Pons (tissue), 1 donor: ENCODE data around the gene ALG12.

Experiments used
- DNase-seq: peaks from one replicate; pipeline ENCODE4 v3.0.0-alpha.2; 2016; ENCODE audit warnings: low spot score

Gene ALG12

DNA sequence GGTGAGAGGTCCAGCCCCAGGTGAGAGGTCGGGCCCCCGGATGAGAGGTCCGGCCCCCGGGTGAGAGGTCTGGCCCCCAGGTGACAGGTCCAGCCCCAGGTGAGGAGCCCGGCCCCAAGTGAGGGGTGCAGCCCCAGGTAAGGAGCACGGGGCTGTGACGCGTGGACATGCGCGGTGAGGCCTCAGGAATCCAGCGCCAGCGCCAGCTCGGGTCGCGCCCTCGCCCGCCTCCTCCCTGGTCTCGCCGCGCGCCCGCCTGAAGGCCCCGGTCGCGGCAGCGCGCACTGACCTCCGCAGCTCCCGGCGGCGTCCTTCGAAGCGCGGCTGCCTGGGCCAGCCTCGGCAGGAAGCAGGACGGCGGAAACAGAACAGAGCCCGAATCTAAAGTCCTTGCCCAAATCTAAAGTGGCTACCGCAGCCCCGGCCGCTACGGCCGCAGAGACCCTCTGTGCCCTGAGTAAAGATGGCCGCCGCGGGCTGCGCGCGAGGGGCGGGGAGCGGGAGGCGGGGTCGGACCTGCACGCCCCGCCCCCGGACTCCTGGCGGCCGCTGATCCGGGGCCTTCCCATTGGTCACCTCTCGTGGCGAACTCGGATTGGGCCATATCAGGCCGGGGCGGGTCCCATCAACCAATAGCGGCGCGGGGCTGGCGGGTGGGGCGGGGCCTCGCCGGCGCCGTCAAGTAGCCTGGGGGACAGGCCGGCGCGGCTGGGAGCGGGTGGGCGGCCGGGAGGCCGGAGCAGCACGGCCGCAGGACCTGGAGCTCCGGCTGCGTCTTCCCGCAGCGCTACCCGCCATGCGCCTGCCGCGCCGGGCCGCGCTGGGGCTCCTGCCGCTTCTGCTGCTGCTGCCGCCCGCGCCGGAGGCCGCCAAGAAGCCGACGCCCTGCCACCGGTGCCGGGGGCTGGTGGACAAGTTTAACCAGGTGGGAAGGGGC lies at the start of gene ALG12, which contains the start of gene CRELD2:
Gene ALG12 (minus strand): TSS at position 465 of the 937 bp plus-strand sequence. CDS start 4,673 bp downstream, outside the sequence.
Gene CRELD2 (plus strand): TSS at position 661 of the 937 bp plus-strand sequence. CDS start 136 bp downstream, at position 797.
- peak; percentile 96 for DNase-seq

DNA sequence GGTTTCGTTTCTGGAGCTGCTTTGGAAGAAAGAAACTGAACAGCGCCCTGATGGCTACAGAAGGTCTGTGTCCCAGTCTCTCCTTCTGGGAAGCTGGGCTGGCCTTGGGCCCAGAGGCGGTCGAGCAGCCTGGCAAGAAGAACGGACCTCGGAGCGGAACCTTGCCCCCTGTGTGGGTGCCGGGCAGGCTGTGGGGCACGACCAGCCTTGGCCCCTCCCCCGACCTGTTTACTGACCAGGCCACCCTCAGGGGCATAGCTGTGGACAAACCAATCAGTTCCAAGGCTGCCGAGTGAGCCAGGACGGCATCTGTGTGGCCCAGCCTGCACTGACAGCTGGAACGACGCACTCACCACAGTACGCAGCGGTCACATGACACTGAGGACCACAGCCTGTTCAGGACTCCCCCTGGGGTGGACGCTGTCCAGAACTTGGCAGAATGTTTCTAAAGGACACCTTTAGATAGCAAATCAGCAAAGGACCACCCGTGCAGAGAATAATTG lies 49.5 kb upstream of the ALG12 start:
- peak; percentile 49 for DNase-seq

DNA sequence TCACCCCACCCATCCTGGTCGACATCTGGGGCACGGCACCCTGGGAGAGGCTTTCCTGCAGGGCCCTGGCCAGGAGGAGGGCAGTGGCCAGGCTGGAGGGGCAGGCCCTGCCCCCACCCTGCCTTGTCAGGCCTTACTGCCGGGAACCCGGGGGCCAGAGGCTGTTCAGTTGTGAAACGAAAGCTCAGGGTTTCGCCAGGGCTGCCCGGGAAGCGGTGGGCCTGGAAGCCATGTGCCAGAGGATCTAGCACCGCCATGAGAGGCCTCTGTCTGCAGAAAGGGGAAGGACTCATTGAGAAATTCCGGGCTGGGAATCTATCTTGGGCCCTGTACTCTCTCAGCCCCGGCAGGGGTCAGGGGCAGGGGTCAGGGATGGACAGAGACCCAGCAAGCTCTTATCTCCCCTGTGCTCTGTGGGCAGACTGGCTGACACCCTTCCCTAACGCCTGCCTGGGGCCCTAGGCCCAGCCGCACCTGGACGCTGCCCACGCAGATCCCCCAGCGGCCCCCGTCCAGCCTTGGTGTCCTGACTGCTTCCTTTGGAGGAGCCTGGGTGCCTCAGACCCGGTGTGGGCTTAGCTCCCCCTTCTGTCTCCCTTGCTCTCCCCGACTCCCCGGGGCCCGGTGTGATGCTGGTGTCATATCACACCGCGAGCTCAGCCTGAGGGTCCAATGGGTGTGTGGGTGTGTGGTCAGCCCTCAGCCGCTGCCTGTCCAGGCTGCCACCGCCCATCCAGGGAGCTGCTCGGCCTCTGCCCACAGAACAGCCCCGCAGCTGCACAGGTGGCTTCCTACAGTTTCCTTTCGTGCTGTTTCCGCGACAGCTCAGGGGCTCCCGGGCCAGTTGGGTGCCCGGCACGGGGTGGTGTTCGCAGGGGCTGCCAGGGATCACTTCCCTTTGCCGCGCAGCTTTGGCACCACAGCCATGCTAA lies 48.8 kb upstream of the ALG12 start:
- no peak for DNase-seq

DNA sequence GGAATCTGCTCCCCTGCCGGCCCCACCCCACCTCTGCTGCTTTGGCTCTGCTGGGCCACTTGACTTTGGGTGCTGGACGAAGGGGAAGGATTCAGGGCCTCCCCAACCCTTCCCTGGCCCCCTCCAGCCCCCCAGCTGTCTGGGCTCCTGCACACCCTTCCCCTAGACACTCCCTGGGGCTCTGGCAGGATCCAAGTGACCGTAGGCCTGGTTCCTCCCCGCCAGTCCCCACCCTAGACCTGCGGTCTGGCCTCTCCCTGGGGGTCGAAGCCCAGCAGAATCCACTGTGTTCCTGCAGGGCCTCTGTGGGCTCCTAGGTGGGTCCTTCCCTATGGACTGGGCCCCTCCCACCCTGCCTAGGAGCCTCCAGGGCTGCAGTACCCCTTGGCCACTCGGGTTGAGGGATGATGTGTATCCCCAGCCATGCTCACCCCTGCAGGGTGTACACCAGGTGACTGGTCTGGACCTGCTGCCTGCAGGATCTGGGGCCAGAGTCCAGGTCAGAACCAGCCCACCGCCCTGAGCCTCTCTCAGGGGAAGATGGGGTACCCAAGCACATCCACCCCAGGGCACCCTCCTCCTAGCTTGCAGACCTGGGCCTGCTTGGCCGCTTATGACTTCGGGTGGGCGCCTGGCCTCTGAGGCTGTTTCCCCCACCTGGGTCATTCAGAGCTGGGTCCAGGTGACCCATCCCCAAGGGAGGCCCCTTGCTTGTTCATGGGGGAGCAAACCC lies 48.0 kb upstream of the ALG12 start:
- DNase-seq = no peak

DNA sequence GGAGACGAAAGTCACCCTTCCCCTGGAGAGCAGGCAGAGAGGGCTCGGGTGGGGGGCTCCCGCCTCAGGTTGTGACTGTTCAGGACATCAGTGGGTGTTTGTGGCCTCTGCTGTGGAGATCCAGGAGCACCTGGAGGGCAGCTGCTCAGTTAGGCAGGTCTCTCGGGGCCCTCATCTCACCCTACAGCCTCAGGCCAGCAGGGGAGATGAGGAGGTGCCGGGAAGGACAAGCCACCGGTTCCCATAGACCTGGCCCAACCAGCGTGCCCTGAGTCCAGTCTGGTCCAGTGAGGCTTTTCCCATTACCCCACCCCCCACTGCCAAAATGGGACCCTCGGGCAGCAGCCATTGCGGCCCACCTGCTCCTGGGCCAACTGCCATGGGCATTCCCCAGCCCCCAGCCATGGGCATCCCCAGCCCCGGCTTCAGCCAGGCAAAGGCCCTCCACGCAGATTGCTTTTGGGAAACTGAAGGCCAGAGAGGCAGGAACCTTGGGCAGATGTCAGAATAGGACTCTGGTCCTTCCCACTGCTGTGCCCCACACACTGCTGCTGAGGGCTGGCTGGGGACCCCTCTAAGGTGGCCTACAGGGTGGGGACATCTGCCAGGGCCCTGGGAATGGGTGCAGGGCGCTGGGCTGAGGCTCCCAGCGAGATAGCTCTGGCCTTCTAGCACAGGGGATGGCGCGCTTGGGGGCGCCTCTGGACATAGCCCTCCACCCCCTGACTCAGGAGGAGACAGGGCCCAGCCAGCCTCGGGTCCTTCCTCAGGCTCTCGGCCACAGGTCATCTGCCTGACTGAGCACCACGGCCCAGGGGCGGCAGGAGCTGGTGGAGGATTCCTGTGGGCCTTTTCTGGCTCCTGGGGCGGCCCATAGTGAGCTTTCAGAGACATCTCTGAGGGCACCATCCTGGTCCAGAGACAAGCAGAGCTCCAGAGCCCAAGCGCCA lies 47.1 kb upstream of the ALG12 start:
- no peak for DNase-seq

DNA sequence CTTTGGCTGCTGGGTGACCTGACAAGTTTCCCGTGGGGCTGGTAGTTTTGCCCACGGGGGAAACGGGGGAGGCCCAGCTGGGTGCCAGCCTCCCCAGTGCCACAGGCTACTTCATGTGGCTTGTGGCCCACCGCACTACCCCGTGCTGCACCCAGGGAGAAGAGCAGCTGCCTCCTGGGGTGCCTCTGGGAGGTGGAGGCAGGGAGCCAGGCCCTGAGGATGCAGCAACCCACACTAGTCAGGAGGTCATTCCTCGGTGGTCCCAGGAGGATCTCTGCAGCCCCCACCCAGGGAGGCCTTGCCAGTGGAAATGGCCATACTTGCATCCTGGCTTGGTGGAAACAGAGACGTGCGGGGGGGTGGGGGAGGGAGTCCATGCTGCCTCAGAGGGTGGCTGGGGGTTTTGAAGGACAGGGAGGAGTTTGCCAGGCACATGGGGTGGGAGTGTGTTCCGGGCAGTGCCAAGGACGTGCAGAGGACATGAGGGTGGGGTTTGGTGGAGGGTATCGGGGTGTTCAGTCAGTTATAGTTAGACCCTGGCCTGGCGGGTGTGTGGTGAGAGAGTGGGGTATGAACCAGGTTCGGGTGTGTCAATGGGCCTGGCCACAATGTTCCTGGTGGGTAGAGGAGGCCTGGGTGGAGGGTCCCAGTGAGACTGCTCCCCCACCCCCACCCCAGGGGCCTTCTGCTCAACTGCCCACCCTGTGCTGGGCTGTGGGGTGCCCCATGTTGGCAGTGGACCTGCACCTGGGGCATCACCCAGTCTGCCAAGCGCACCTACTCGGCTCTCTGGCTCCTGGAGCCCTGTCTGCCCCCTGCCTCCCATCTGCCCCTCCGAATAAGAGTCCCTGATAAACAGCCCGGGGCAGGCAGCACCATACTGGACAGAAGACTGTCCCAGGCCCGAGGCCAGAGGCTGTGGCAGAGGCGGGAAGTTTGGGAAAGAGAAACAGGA lies 46.2 kb upstream of the ALG12 start:
- DNase-seq = no peak

DNA sequence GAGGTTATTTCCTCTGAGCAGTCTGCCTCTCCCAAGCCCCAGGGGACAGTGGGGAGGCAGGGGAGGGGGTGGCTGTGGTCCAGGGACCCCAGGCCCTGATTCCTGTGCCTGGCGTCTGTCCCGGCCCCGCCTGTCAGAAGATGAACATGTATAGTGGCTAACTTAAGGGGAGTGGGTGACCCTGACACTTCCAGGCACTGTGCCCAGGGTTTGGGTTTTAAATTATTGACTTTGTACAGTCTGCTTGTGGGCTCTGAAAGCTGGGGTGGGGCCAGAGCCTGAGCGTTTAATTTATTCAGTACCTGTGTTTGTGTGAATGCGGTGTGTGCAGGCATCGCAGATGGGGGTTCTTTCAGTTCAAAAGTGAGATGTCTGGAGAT lies 45.4 kb upstream of the ALG12 start:
- DNase-seq = no peak

DNA sequence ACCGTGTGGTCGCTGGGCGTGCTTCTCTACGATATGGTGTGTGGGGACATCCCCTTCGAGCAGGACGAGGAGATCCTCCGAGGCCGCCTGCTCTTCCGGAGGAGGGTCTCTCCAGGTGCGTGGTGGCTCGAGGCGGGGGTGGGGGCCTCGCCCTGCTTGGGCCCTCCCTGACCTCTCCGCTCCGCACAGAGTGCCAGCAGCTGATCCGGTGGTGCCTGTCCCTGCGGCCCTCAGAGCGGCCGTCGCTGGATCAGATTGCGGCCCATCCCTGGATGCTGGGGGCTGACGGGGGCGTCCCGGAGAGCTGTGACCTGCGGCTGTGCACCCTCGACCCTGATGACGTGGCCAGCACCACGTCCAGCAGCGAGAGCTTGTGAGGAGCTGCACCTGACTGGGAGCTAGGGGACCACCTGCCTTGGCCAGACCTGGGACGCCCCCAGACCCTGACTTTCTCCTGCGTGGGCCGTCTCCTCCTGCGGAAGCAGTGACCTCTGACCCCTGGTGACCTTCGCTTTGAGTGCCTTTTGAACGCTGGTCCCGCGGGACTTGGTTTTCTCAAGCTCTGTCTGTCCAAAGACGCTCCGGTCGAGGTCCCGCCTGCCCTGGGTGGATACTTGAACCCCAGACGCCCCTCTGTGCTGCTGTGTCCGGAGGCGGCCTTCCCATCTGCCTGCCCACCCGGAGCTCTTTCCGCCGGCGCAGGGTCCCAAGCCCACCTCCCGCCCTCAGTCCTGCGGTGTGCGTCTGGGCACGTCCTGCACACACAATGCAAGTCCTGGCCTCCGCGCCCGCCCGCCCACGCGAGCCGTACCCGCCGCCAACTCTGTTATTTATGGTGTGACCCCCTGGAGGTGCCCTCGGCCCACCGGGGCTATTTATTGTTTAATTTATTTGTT lies 44.8 kb upstream of the ALG12 start:
- no peak for DNase-seq

DNA sequence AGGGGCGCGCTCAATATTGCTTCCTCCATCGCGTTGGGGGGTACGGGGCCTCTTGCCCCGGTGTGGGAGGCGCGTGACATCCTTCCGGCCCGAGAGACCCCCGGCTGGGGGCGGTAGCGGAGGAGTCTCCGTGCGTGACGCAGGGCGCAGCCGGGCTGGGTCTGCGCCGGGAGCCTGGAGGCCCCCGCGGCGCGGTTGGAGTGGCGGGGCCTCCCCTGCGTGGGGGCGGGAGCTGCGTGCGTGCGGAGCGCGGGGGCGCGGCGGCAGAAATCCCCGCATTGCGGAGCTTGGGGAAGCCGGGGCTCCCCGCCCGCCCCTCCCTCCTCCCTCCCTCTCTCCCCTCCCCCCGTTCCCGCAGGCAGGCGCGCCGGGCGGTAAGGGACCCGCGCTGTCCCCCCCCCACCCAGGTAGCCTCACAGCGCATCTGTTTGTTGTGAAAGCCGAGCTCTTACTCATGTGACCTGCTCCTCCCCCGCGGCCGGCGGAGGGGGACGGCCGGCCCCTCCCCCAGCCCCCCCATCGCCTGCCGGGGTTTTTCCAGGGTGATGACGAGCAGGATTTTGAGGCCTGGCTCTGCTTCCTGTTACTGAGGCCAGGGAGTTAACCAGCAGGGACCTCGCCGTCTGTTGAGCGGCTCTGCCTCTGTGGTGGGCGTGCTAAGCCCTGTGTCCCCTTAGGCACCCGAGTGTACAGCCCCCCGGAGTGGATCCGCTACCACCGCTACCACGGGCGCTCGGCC lies 43.9 kb upstream of the ALG12 start:
- DNase-seq = peak; percentile 68

DNA sequence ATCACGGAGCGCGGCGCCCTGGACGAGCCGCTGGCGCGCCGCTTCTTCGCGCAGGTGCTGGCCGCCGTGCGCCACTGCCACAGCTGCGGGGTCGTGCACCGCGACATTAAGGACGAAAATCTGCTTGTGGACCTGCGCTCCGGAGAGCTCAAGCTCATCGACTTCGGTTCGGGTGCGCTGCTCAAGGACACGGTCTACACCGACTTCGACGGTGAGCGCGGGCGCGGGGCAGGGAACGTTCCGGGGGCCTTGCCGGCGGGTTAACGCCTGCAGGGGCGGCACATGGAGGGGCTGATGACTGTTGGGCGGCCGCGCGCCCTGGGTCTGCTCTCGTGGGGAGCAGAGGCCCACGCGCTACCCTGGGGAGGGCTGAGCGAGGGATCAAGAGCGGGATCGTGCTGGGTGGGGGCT lies 43.4 kb upstream of the ALG12 start:
- no peak for DNase-seq

DNA sequence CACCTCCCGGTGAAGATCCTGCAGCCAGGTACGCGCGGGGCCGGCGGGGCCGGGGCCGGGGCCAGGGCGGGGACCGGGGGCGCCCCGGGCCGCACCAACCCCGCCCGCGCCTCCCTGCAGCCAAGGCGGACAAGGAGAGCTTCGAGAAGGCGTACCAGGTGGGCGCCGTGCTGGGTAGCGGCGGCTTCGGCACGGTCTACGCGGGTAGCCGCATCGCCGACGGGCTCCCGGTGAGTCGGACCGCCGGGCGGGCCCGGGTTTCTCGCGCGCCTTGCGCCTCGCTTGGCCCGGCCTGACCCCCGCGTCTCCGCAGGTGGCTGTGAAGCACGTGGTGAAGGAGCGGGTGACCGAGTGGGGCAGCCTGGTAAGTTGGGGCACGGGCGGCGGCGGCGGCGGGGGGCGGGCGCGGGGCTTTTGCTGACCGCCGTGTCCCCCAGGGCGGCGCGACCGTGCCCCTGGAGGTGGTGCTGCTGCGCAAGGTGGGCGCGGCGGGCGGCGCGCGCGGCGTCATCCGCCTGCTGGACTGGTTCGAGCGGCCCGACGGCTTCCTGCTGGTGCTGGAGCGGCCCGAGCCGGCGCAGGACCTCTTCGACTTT lies 42.9 kb upstream of the ALG12 start:
- no peak for DNase-seq

DNA sequence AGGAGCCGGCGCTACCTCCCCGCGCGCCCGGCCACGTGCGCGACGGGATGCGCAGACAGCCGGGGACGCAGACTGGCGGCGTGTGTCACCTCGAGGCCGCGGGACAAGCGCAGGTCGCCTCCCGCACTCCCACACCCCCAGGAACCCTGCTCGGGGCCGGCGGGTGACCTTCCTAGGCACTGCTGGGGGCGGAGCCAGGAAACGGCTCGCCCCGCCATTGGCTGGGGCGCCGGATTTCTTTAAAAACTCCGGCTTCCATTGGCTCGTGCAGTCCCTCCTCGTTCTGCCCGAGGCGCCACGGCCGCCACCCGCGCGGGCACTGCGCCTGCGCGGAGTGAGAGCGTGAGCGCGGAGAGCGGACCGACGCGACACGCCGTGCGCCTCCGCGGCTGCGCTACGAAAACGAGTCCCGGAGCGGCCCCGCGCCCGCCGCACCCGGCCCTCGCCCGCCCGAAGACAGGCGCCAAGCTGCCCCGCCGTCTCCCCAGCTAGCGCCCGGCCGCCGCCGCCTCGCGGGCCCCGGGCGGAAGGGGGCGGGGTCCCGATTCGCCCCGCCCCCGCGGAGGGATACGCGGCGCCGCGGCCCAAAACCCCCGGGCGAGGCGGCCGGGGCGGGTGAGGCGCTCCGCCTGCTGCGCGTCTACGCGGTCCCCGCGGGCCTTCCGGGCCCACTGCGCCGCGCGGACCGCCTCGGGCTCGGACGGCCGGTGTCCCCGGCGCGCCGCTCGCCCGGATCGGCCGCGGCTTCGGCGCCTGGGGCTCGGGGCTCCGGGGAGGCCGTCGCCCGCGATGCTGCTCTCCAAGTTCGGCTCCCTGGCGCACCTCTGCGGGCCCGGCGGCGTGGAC lies 42.1 kb upstream of the ALG12 start, which contains the start of gene PIM3:
Gene PIM3 (plus strand): TSS at position 614 of the 846 bp plus-strand sequence. CDS start 176 bp downstream, at position 790.
- DNase-seq = peak; percentile 97

DNA sequence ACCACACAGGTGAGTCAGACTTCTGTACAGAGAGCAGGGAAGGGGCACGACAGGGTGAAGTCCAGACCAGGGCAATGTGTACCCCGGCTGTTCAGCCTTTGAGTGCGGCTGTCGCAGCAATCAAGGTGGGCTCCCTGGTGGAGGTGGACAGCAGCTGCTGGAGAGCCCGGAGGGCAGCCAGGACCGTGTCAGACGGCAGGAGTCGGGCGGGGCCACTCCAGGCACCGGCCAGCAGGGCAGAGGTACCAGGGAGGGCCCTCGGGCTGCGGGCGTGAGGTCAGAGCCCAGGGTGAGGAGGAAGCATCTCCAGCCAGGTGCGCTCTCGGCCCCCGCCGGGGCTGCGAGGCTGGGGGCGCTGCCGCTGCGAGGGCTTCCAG lies 41.5 kb upstream of the ALG12 start:
- no peak for DNase-seq

DNA sequence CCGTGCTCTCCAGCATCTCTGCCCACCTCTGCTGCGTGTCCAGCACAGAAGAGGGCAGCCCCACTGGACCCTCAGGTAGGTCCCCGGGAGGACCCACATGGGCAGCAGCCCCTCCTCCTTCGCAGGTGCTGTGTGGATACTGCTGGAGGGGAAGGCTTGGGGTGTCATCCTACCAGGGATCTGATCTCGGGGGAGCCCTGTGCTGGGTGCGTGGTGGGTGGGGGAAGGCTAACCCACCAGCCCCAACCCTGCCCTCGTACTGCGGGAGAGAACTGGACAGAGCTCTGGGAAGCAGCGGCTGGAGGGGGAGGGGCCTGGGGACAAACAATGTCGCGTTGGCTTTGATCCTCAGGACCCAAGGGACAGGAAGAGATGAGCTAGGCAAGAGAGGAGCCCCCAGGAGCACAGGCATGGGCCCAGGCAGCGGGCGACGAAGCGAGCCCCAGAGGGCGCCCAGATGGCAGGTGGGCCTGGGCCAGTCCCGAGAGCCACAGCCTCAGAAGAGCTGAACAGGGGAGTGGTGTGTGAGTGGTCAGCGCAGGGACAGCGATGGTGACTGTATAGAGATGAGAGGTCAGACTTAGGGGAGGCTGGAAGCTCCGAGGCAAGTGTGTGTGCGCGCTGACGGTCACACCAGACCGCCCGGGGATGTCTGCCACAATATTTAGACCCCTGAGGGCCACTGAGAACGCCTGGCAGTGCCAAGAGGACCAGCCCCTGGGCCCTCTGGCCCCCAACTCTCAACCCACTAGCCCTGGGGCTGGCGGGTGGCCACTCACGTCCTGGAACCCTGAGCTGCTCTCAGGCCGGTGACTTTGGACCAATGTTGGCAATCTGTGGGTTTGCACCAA lies 40.9 kb upstream of the ALG12 start:
- DNase-seq = no peak

DNA sequence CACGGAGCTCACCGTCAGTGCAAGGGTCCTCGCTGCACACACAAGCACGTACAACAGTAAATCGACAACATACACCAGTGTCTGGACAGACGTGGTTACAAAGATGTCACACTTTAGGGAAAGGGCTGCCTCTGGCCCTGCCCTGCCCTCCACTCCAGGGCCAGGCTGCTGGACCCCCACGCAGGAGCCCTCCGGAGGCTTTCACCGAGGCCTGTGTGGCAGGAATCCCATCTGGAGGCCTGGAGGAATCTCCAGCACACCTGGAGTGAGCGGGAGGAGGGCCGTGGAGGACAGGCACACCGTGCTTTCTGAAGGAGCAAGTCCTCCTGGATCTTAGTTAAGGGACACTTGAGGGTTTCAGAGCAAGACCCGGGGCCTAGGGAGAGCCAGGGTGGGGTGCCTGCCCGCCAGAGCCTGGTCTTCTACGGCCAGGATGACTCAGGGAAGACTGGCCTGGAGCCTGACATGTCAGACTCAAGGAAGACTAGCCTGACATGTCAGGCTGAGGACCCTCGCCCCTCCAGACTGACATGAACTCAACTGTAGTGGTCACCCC lies 40.2 kb upstream of the ALG12 start:
- DNase-seq = no peak
